CD4-positive, alpha-beta T cell treated with Interleukin-6 for 4 hours (primary cell): Measurements from ENCODE around the gene RSPO4.
"Not testable (repeated sequence)": the region's sequence is repeated elsewhere in the genome, so short reads cannot be mapped to it uniquely, and the experiment has no call there.

ENCODE experiments used
- DNase-seq: peaks from one replicate; pipeline ENCODE4 v3.0.0-alpha.2; 2020; ENCODE audit warnings: mixed read lengths

The RSPO4 gene

DNA sequence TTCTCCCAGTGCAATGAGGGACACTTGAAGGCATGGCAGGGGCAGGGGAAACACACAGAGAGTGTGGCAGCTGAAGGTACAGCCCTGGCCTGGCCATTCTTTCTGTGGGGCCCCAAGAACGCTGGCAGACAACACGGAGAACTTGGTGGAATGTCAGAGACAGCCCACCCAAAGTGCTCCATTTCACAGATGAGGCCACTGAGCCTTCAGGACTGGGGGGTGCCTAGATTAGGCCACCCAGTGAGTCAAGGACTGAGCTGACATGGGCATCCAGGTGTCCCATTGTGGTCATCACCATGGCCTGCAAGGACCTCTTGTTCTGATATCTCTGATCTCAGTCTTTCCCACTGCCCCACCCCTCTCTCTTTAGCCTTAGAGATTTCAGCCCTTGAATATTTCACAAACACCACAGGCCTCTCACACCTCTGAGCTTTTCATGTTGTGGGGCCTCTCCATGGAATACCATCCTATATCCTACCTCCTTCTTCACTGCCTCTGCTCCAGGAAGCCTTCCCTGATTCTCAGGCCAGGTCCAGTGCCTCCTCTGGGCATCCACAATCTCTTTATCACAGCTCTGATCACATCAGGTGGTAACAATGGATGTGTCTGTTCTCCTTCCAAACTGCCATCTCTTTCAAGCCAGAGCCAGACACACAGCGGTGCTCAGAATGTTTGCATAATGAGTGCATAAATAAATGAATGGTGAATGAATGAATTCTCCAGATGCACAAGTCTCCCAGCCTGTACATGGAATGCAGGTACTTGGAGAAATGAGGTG is 2.0 kb upstream of the RSPO4 start:
- no peak for DNase-seq

- DNase-seq, result no peak
Measured at GRCh38 chr20:1002682-1003561, 811 bp upstream of the RSPO4 start.

GRCh38 chr20:1001116-1001515 is 995 bp downstream of the RSPO4 start:
- no peak for DNase-seq

GRCh38 chr20:998231-998830 is 3.8 kb downstream of the RSPO4 start:
- no peak for DNase-seq

DNA sequence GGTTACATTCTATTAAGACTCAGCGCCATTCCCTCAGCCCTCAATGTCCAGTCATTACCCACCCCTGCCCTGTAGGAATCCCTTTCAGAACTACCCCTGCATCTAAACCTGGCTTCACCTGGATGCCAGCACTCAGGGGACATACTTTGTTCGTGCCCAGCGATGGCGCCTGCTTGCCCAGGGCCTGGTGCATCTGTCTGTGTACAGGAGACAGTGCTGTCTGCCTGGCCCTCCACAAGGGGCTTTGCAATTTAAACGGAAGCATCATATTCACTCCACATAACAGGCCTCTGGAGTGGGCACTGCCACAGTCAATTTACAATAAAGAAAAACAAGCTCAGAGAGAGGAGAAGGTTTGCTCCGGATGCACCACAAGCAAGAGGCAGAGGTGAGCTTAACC is 4.6 kb downstream of the RSPO4 start:
- DNase-seq, result no peak

DNA sequence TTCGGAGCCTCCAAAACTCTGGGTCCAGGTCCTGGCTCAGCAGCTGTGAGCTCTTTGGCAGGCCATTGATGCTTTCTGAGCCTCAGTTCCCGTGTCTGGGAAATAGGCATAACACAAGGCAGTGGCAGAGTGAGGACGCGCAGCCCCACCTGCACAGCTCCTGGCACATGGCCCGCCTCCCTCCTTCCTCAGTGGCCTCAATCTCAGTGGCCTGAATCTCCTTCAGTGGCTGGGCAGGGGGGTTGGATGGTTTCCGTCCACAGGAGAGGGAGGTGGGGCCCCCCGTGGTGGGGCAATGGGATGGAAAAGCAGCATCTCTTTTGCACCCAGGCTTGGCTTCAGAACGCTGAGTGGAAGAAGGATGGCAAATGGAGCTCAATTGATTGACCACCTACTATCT is 5.1 kb downstream of the RSPO4 start:
- DNase-seq, result no peak

GRCh38 chr20:995170-995569 is 6.9 kb downstream of the RSPO4 start:
- DNase-seq, result no peak

GRCh38 chr20:992801-993535 is 9.1 kb downstream of the RSPO4 start:
- DNase-seq, result no peak

- DNase-seq, result no peak
Measured at GRCh38 chr20:991850-992249, 10.3 kb downstream of the RSPO4 start.

- no peak for DNase-seq
Measured at GRCh38 chr20:990293-990959, 11.7 kb downstream of the RSPO4 start.

DNA sequence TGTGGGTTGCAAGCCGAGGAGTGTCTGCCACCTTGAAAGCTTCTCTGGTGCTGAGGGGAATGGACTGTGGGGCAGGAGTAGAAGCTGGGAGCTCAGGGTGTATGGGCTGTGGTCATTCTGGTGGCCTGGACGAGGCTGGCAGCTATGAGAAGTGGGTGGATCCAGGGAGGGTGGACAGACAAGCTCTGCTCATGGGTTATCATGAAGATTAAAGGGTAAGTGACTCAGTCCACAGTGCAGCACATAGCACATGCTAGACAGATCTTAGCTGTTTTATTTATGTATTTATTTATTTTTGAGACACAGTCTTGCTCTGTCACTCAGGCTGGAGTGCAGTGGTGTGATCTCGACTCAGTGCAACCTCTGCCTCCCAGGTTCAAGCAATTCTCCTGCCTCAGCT is 13.8 kb downstream of the RSPO4 start:
- DNase-seq, result no peak

GRCh38 chr20:987677-988076 is 14.4 kb downstream of the RSPO4 start:
- DNase-seq, result no peak

DNA sequence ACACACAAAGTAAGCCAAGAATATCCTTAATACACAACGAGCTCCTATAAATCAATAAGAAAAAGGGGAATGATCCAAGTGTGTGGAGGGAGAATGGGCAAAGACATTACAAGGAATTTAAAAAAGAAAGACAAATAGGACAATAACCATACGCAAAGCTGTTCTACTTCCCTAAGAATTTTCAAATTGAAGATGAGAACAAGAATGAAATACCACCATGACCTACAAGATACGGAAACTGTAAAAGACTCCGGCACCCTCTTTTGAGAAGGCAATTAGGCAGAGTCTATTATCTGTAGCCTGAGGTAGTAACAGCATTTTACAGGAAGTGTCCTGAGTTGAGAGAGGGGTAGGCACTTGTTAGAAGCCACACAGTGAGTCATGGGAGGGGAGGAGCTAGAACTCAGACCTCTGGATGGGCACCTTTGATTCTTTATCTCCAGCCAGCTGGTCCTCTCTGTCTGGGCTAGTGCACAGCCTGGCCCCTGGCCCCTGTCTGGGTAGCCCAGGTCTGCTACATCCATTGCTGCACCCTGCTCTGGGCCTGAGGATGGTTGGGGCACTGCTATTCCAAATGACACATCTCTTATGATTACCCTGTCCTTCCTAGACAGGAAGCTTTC is 15.3 kb downstream of the RSPO4 start:
- no peak for DNase-seq

- not testable (repeated sequence) for DNase-seq
Measured at GRCh38 chr20:984994-985393, 17.1 kb downstream of the RSPO4 start.

DNA sequence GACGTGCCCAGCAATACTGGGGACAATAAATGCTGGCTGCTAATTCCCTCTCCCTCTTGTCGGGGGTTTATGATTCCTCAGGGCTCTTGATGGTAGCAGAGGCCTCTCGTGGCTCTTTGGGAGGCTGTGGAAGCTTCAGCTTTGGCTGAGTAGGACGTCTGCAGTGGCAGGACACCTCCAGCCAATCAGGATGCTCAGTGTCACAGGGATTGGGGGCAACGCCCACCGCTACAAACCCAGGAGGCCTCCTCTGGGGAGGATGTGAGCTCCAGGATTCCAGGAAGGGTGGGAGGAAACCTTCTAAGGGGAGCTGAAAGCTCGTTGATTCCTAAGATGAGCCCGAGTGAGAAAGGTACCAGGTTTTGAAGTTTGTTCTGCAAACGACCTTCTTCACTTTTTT is 19.4 kb downstream of the RSPO4 start:
- no peak for DNase-seq

GRCh38 chr20:977021-977420 is 25.1 kb downstream of the RSPO4 start:
- DNase-seq, result no peak

GRCh38 chr20:976033-976432 is 26.1 kb downstream of the RSPO4 start:
- no peak for DNase-seq

- peak; percentile 9 for DNase-seq
Measured at GRCh38 chr20:973785-974194, 28.3 kb downstream of the RSPO4 start.

DNA sequence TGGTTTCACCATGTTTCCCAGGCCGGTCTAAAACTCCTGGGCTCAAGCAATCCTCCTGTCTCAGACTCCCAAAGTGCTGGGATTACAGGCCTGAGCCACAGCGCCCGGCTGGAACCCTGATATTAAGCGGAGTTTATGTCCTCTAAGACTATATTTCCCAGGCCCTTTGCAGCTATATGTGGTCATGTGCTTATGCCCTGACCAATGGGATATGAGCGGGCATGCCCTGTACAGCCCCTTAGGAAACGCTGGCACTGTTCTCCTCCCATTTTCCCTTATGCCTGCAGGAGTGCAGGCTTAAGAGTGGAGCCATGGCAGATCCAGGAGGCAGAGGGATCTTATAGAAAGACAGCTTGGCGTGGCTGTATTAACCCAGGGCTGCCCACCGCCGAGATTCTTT is 29.9 kb downstream of the RSPO4 start:
- DNase-seq, result no peak

GRCh38 chr20:971346-971745 is 30.8 kb downstream of the RSPO4 start:
- no peak for DNase-seq

GRCh38 chr20:969868-970267 is 32.2 kb downstream of the RSPO4 start:
- no peak for DNase-seq
